Stimulated activated CD8-positive, alpha-beta memory T cell treated with anti-CD3 and anti-CD28 coated beads, Interleukin-12 subunit alpha, Interleukin-12 subunit beta, amount 100 ng/mL, for 4 hours (primary cell): ENCODE data around the gene PCID2.

Source experiments
- DNase-seq: peaks from one replicate; pipeline ENCODE4 v3.0.0-alpha.2; 2020; ENCODE audit warnings: low read depth

Gene PCID2

DNA sequence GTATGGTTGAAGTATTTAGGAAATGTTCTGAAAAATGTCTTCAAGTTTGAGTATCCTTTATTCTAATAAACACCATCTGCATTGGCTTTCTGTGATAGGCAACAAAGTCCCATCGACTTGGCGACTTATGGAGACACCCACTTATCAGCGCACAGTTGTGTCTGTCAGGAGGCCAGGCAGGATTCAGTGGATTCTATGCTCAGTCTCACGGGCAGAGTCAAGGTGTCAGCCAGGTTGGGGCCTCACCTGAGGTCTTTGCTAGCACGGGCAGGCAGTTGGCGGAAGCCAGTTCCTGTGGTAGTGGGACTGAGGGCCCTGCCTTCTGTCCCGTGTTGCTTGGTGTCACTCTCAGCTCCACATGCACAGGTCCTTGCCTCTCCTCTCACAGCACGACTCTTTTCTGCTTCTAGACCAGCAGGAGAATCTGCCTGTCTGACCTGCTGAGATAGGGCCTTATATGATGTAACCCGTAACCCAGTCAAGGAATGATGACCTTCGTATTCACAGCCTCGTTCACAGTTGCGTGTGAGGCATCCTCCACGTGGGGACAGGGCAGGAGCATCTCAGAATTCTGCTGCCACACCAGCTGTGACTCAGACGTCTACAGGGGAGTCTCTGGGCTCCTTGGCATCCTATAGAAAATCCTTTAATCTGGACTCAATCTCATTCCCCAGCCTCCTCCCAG lies 10.9 kb upstream of the PCID2 start:
- no peak for DNase-seq

DNA sequence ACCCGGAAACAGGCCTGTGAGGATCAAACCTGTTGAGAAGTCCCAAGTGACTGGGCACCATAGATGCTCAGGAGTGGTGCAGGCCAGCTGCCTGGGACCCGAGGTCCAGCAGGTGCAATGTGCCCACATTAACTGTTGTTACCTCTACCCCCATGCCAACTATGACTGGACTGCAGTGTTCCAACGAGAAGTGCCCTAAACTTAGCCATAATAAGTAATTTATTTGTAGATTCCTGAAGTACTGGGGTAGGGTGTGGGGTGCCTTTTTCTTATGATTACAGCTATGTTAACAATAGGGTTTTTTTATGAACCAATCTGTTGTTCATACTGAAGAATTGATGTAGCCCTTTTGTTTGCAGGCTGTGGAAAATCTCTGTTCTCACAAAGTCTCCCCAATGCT lies 10.1 kb upstream of the PCID2 start:
- no peak for DNase-seq

DNA sequence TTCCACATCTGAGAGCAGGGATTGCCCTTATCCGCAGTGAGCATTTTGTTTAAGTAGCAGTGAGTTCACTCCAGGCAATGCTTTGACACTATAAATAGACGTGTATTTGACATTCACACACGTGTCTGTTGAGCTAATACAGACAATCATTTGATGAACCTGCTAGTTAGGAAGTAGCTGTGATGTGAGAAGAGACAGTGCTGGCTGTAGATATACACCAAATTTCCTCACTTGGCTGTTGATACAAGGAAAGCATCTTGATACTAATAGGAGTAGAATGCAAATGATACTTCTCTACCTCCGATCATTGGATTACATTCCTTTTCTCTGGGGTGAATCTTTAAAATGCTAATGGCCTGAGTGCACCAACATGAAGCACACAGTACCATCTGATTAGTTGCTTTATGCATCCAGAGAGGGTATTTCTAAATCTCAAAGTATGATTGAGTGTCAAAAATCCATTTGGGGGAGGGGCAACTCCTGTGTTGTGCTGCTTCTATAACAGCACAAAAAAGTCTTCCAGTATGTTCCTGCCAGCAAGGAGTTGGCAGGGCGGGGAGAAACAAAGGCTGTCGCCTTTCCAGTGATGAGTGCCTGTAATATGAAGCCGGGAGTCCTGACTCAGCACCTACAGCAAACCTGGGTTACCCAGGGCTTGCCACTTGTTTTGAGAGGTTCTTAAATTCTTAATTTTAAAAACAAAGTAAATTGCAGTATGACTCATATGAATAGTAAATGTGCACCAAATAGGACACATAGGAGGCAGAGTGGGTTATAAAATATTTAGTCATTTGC lies 8.0 kb upstream of the PCID2 start:
- no peak for DNase-seq

GRCh38 chr13:113211774-113212173 lies 3.3 kb upstream of the PCID2 start:
- DNase-seq = no peak

DNA sequence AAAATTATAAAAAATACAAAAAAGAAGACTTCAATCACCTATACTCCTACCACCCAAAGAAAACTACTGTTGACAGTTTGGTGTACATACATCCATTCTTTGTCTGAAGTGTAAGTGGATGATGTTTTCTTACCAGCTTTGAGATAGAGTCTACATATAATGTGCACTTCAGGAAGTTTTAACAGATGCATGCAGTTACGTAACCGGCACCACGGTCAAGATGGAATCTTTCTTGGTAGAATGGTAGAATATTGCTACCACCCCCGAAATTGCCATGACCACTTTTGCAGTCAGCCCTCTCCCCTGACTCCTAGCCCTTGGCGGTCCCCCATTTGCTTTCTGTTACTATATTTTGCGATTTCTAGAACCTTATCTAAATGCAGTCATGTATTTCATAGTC lies 2.4 kb upstream of the PCID2 start:
- no peak for DNase-seq

GRCh38 chr13:113209759-113210421 lies 1.4 kb upstream of the PCID2 start:
- DNase-seq = peak; percentile 57

DNA sequence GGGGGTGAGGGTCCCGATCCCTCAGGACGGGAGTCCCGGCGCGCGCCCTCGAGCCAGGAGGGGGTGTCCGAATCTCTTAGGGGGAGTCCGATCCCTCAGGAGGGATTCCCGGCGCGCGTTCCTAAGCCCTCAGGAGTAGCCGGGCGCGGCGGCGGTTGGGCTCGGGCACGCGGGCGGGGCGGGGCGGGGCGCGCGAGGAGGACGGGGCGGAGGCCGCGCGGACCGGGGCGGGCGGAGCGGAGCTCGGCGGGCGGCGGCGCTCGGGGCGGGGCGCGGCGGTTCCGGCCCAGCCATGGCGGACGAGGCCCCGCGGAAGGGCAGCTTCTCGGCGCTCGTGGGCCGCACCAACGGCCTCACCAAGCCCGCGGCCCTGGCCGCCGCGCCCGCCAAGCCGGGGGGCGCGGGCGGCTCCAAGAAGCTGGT lies 878 bp upstream of the PCID2 start, which contains the start of gene CUL4A:
Gene CUL4A (plus strand): TSS at position 278 of the 423 bp plus-strand sequence. CDS start 15 bp downstream, at position 293.
- peak; percentile 63 for DNase-seq

GRCh38 chr13:113207890-113208420 lies 514 bp downstream of the PCID2 start:
- no peak for DNase-seq

DNA sequence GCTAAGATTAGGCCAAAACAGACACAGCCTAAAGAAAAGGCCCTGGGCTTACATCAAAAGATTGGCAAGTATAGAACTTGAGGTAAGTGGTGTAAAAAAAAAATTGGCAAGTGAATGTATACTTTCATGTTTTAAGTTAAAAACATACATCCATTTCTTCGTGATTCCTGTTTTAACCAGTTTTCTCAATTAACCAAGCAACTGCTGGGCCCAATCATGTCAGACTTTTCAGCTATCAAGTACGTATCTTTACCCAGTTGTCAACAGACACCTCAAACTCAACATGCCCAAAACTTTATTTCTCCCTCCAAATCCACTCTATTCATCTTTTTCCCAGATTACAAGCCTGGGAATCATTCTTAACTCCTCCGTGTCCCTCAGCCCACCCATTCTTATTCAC lies 1.0 kb downstream of the PCID2 start:
- no peak for DNase-seq

GRCh38 chr13:113205428-113205931 lies 3.0 kb downstream of the PCID2 start:
- no peak for DNase-seq

DNA sequence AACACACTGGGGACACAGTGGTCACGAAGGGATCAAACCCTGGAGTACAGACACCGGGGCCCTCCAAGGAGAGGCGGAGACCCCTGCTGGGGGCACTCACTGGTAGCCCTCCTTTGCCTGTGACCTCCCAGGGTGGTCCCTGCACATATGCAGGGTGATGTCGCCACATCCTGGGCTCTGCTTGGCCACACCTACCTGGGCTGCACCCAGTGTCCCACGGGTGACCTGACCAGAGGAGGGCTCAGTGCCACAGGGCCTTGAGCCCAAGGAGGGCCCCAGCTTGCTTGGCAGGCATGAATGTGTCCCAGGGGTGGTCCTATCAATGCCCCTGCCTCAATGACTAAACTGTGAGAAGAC lies 4.1 kb downstream of the PCID2 start:
- no peak for DNase-seq

- DNase-seq = no peak
These were observed 4.7 kb downstream of the PCID2 start for GRCh38 chr13:113203507-113204377.

DNA sequence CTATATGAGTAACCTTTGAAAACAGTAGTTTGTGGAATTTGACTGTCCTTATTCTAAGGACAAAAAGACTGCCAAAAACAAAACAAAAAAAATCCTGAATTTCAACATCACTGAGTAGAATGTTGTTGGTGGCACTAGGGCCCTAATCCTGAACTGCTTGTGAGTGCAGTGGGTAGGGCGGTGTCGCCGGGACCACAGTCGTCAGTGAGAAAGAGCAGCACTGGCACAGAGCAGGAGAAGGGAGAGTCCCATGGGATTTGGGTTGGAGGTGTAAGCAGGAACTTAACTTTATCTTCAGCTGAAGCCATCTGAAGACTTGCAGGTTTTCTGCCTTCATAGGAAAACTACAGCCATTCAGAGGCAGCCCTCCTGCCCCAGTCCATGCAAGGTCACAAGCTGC lies 5.6 kb downstream of the PCID2 start:
- no peak for DNase-seq

DNA sequence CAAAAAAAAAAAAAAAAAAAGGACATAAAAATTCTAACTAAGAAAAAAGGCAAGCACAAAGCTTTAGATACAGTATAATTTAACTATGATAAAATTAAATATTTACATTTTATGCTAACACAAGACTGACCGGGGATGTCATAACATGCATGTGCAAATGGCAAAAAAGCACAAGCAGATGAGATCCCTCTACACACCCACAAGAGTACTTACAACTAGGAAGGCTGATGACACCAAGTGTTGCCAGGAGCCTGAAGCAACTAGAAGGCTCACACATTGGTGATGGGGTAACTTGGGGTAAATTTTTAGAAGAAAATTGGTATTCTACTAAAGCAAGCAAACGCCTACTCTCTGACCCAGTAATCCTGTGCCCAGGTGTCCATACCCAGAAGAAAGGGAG lies 6.7 kb downstream of the PCID2 start:
- no peak for DNase-seq

- DNase-seq = no peak
These were observed 11.3 kb downstream of the PCID2 start for GRCh38 chr13:113196970-113197737.

DNA sequence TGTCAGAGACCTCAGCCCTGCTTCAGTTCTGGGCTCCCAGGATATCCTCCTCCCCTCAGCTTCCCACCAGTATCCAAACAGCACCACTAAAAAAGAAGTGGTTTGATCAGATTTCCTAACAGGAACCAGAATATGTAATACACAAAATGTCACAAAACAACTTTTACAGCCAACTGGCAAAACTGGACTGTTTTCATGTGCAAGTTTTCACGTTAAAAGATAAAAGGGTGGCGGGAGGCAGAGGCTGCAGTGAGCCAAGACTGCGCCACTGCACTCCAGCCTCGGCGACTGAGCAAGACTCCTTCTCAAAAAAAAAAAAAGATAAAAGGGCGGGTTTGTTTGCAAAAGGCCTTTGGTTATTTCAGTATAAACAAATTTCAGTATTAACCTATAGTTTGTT lies 13.1 kb downstream of the PCID2 start:
- no peak for DNase-seq

DNA sequence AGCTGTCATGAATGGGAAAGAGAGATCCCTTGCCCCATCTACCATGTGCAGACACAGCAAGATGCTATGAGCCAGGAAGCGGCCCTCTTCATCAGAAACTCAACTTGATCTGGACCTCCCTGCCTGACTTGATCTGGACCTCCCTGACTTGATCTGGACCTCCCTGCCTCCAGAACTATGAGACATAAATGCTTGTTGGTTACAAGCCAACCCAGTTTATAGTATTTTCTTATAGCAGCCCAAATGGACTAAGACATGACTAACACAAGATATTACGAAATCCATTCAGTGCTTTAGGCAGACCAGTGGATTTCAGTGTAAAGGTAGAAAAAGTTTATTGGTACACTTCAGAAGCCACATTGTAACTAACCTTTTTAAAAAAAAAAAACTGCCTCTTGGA lies 15.6 kb downstream of the PCID2 start:
- no peak for DNase-seq

DNA sequence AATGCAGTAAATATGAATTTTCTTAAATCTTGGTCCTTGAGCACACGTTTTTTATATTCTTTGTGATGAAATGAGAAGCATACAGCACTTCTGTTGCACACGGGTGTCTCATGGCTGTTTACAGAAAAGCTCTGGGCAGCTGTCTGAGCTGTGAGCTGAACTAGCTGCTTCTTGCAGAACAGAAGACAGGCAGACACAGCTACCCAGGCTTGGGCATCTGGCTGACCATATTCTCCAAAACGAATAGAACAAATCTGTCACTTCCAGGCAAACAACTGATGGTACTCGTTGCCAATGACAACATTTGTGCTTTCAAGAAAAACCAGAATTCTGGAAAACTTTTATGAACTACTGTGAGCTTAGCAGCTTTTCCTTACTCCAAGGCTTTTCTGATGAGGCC lies 16.2 kb downstream of the PCID2 start:
- DNase-seq = no peak

GRCh38 chr13:113190181-113190580 lies 18.3 kb downstream of the PCID2 start:
- DNase-seq = no peak

- DNase-seq = no peak
These were observed 20.4 kb downstream of the PCID2 start for GRCh38 chr13:113187883-113188665.
